ENCODE measurements around the gene HACE1. TPM values are rescaled to one million over a fixed set of nuclear protein-coding genes. Genes with fewer than 3 reads are reported as not detected.

The HACE1 gene
- total RNA-seq, 4 donors from 2014 or later = 9.8 to 30.1 (median 16.8) TPM

GRCh38 chr6:104885518-104886043, 25.9 kb upstream of the HACE1 start:
- DNase-seq (ENCODE audit: low spot score) = no peak
- ATAC-seq (ENCODE audit: low FRiP score) = no peak
- TF ChIP-seq, protein P1, sequence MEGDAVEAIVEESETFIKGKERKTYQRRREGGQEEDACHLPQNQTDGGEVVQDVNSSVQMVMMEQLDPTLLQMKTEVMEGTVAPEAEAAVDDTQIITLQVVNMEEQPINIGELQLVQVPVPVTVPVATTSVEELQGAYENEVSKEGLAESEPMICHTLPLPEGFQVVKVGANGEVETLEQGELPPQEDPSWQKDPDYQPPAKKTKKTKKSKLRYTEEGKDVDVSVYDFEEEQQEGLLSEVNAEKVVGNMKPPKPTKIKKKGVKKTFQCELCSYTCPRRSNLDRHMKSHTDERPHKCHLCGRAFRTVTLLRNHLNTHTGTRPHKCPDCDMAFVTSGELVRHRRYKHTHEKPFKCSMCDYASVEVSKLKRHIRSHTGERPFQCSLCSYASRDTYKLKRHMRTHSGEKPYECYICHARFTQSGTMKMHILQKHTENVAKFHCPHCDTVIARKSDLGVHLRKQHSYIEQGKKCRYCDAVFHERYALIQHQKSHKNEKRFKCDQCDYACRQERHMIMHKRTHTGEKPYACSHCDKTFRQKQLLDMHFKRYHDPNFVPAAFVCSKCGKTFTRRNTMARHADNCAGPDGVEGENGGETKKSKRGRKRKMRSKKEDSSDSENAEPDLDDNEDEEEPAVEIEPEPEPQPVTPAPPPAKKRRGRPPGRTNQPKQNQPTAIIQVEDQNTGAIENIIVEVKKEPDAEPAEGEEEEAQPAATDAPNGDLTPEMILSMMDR (IDR thresholded peaks at IDR 0.05) = no peak

DNA sequence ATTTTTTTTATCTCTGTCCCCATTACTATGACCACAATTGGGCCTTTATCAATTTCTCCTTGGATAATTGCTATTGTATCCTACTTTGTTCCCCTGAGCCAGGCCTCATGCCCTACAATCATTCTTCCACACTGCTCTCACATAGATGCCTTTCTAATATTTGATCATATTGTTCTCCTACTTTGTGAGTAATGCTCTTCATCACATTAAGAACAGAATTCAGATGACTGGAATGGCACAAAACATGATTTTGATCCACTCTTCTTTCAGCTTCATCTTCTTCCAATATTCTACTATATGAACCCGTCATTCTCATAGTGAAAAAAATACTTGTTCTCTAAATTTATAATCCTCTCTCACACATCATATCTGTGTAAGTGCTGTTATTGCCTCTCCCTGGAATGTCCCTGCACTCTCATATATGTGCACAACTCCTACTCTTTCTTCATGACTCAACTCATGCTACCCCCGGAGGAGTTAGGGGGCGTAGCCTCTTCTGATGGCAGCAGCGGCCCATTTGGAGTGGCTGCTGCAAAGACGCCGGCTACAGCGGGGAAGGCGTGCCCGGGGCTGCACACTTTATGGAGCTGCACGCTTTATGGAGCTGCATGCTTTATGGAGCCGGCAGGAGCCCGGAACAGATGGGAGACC, 25.3 kb upstream of the HACE1 start:
- TF ChIP-seq, protein P1 (IDR thresholded peaks at IDR 0.05) = no peak
- no peak for DNase-seq (ENCODE audit: low spot score)
- no peak for ATAC-seq (ENCODE audit: low FRiP score)

DNA sequence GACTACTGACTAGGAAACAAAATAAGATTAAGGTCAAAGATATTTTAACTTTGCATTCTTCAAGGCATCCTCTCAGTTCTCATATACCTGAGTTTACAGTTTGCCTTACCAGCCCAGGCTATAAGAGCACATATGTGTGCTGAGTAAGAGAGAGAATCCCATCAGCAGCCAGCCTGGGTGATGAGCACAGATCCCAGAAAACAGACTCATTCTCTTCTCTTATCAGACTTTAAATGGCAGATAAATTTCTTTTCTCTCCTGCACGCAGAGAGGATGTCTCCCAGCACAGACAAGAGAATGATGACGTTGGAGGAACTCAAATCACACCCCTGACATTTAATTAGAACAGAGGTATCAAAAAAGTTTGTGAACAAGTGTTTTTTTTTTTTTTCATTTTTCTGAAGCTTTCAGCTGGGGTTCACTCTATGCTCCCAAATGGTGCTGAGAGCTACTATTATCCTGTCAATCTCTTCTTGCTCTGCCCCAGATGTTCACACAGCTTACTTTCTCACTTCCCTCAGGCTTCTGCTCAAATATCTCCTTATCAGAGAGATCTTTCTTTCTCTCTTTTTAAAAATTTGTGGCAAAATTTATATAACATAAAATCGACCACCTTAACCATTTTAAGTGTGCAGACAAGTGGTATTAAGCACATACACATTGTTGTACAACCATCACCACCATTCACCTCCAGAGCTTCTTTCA, 22.4 kb upstream of the HACE1 start:
- ATAC-seq (ENCODE audit: low FRiP score) (no peak), DNase-seq (ENCODE audit: low spot score) (no peak)
- TF ChIP-seq, protein P1 (IDR thresholded peaks at IDR 0.05) = no peak

GRCh38 chr6:104862456-104862855, 2.7 kb upstream of the HACE1 start:
- ATAC-seq (ENCODE audit: low FRiP score) = no peak
- no peak for DNase-seq (ENCODE audit: low spot score)
- TF ChIP-seq, protein P1 (IDR thresholded peaks at IDR 0.05) = no peak

GRCh38 chr6:104860221-104860620, 502 bp upstream of the HACE1 start:
- no peak for DNase-seq (ENCODE audit: low spot score)
- TF ChIP-seq, protein P1 (IDR thresholded peaks at IDR 0.05) = no peak
- no peak for ATAC-seq (ENCODE audit: low FRiP score)

- ATAC-seq (ENCODE audit: low FRiP score) = no peak
- no peak for DNase-seq (ENCODE audit: low spot score)
- TF ChIP-seq, protein P1 (IDR thresholded peaks at IDR 0.05) = no peak
These were observed 1.1 kb downstream of the HACE1 start for GRCh38 chr6:104858642-104859041.

All from omental fat pad (tissue), 4 donors.